WTC11 (cell line): ENCODE results near the gene MOB1B. TPM values are rescaled to one million over a fixed set of nuclear protein-coding genes. Genes with fewer than 3 reads are reported as not detected.

Experiments
- ATAC-seq: fragments of 200-7000 bp; cut with Tn5 transposase; 2 replicates; pipeline ENCODE4 v1.10.0; 2021; ENCODE audit warnings: mild to moderate bottlenecking, moderate library complexity
- CTCF ChIA-PET: fragments of 300-600 bp; sonication (Branson Sonifier 250); formaldehyde crosslinking; loops from one replicate; lab custom pipeline; 2021; ENCODE audit warnings: antibody characterized with exemption; lab: Charles Lee
- POLR2A ChIA-PET: fragments of 350-600 bp; sonication (Branson Sonifier 250); formaldehyde crosslinking; loops from one replicate; lab custom pipeline; 2021; ENCODE audit warnings: antibody characterized with exemption; lab: Charles Lee
- DNase-seq: peaks from one replicate; pipeline ENCODE4 v3.0.0; 2021; ENCODE audit warnings: low spot score
- H3K27ac Mint-ChIP-seq: 2 replicates; pipeline ENCODE4 v1.8.0; 2021; ENCODE audit warnings: mixed read lengths
- H3K27me3 Mint-ChIP-seq: 2 replicates; pipeline ENCODE4 v1.8.0; 2021; ENCODE audit warnings: low read depth, mild to moderate bottlenecking, moderate library complexity, mixed read lengths
- H3K36me3 Mint-ChIP-seq: 2 replicates; pipeline ENCODE4 v1.8.0; 2021; ENCODE audit warnings: mixed read lengths
- H3K4me1 Mint-ChIP-seq: 2 replicates; pipeline ENCODE4 v1.8.0; 2022; ENCODE audit warnings: mixed read lengths
- H3K4me3 Mint-ChIP-seq: 2 replicates; pipeline ENCODE4 v1.8.0; 2021; ENCODE audit warnings: mild to moderate bottlenecking, moderate library complexity, mixed read lengths
- H3K9me3 Mint-ChIP-seq: 2 replicates; pipeline ENCODE4 v1.8.0; 2021; ENCODE audit warnings: mixed read lengths
- AR ChIP-seq: fragments of 250-450 bp; sonication (Bioruptor Pico); IDR thresholded peaks from 2 replicates; pipeline ENCODE4 v1.9.0; 2021; ENCODE audit warnings: mild to moderate bottlenecking
- ATF1 ChIP-seq: sonication (generic); formaldehyde crosslinking; IDR thresholded peaks from 2 replicates; pipeline ENCODE4 v1.8.1; 2023; ENCODE audit warnings: mild to moderate bottlenecking, moderate library complexity, missing genetic modification reagents
- ESRRA ChIP-seq: sonication (generic); formaldehyde crosslinking; IDR thresholded peaks from 2 replicates; pipeline ENCODE4 v1.8.1; 2022; ENCODE audit warnings: mild to moderate bottlenecking, missing genetic modification reagents, borderline replicate concordance
- ETV6 ChIP-seq: sonication (generic); formaldehyde crosslinking; IDR thresholded peaks from 2 replicates; pipeline ENCODE4 v1.8.1; 2022; ENCODE audit warnings: mild to moderate bottlenecking, missing genetic modification reagents
- GTF2I ChIP-seq: fragments of 250-450 bp; sonication (Bioruptor Pico); conservative IDR thresholded peaks from 2 replicates; pipeline ENCODE4 v1.4.0; 2021; ENCODE audit warnings: mild to moderate bottlenecking
- HMGA2 ChIP-seq: fragments of 250-450 bp; sonication (Bioruptor Pico); IDR thresholded peaks from 2 replicates; pipeline ENCODE4 v1.4.0; 2021; ENCODE audit warnings: mild to moderate bottlenecking, moderate library complexity
- JUN ChIP-seq: sonication (generic); formaldehyde crosslinking; IDR thresholded peaks from 2 replicates; pipeline ENCODE4 v1.8.0; 2023; ENCODE audit warnings: mild to moderate bottlenecking, missing genetic modification reagents
- KAT7 ChIP-seq: sonication (generic); formaldehyde crosslinking; IDR thresholded peaks from 2 replicates; pipeline ENCODE4 v1.8.1; 2023; ENCODE audit warnings: missing genetic modification reagents, mild to moderate bottlenecking, borderline replicate concordance
- MYBL2 ChIP-seq: sonication (generic); formaldehyde crosslinking; IDR thresholded peaks from 2 replicates; pipeline ENCODE4 v1.8.1; 2023; ENCODE audit warnings: mild to moderate bottlenecking, moderate library complexity, missing genetic modification reagents
- NR3C1 ChIP-seq: sonication (generic); formaldehyde crosslinking; conservative IDR thresholded peaks from 2 replicates; pipeline ENCODE4 v1.8.1; 2023; ENCODE audit warnings: low read depth, mild to moderate bottlenecking, missing genetic modification reagents
- PRRX2 ChIP-seq: fragments of 250-450 bp; sonication (Bioruptor Pico); IDR thresholded peaks from 2 replicates; pipeline ENCODE4 v1.8.0; 2021; ENCODE audit warnings: mild to moderate bottlenecking
- RELA ChIP-seq: sonication (generic); formaldehyde crosslinking; IDR thresholded peaks from 2 replicates; pipeline ENCODE4 v1.8.1; 2022; ENCODE audit warnings: missing genetic modification reagents, mild to moderate bottlenecking, borderline replicate concordance
- RORB ChIP-seq: fragments of 250-450 bp; sonication (Bioruptor Pico); IDR thresholded peaks from 2 replicates; pipeline ENCODE4 v1.9.0; 2021; ENCODE audit warnings: mild to moderate bottlenecking
- TEAD4 ChIP-seq: sonication (generic); formaldehyde crosslinking; IDR thresholded peaks from 2 replicates; pipeline ENCODE4 v1.8.0; 2022; ENCODE audit warnings: mild to moderate bottlenecking, missing genetic modification reagents
- ZNF121 ChIP-seq: sonication (generic); formaldehyde crosslinking; IDR thresholded peaks from 2 replicates; pipeline ENCODE4 v1.8.0; 2023; ENCODE audit warnings: missing genetic modification reagents
- ZNF263 ChIP-seq: sonication (generic); formaldehyde crosslinking; IDR thresholded peaks from 2 replicates; pipeline ENCODE4 v1.8.1; 2022; ENCODE audit warnings: low read depth, mild to moderate bottlenecking, moderate library complexity, missing genetic modification reagents
- total RNA-seq: library from RNA; stranded (reverse); gene quantifications from 3 replicates; pipeline ENCODE4 v1.2.3, GENCODE V29; 2021
- TF ChIP-seq, protein P1 (sequence below): sonication (generic); formaldehyde crosslinking; conservative IDR thresholded peaks from 2 replicates; pipeline ENCODE4 v1.8.1; 2022; ENCODE audit warnings: mild to moderate bottlenecking, missing genetic modification reagents
- TF ChIP-seq, protein P2 (sequence below): sonication (generic); formaldehyde crosslinking; IDR thresholded peaks from 2 replicates; pipeline ENCODE4 v1.8.1; 2022; ENCODE audit warnings: mild to moderate bottlenecking, moderate library complexity, missing genetic modification reagents
- TF ChIP-seq, protein P3 (sequence below): fragments of 250-450 bp; sonication (Bioruptor Pico); IDR thresholded peaks from 2 replicates; pipeline ENCODE4 v1.9.0; 2021; ENCODE audit warnings: mild to moderate bottlenecking
- TF ChIP-seq, protein P4 (sequence below): sonication (generic); formaldehyde crosslinking; conservative IDR thresholded peaks from 2 replicates; pipeline ENCODE4 v1.8.1; 2023; ENCODE audit warnings: mild to moderate bottlenecking, low read depth, missing genetic modification reagents, moderate library complexity

MOB1B gene
- total RNA-seq, 1 experiment from 2014 or later = 28.0 TPM

DNA sequence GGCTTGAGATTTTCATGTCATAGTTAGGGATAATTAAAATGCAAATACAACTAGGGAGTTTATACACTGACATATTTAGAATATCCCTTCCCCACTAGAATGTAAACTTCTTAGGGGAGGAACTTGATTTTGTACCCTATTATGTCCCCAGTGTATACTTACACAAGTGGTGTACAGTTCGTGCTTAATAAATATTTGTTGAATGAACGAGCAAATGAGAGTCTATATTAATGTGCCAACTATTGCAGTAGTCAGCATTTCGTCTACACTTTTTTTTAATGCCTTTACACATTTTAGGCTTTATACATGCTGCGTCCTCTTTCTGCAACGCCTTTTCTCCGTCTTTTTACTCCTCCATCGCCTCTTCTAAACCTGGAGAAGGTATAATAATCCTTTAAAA is 8.4 kb upstream of the MOB1B start:
- H3K36me3 Mint-ChIP-seq = no peaks in the 10 kb centered on the region
- no peaks in the 10 kb centered on the region for H3K4me1 Mint-ChIP-seq
- no peak for TF ChIP-seq AR (CRISPR knock-in tag)
- TF ChIP-seq GTF2I (CRISPR knock-in tag) = no peak
- TF ChIP-seq KAT7 = no peak
- TF ChIP-seq ETV6 = no peak
- TF ChIP-seq ESRRA = no peak
- no peak for TF ChIP-seq MYBL2 (CRISPR knock-in tag)
- TF ChIP-seq HMGA2 = no peak
- TF ChIP-seq JUN (CRISPR knock-in tag) = no peak
- TF ChIP-seq TEAD4 (CRISPR knock-in tag) = no peak
- TF ChIP-seq PRRX2 (CRISPR knock-in tag) = no peak
- no peak for TF ChIP-seq ZNF121 (CRISPR knock-in tag)
- no peak for TF ChIP-seq NR3C1 (CRISPR knock-in tag)
- no peak for TF ChIP-seq RORB
- no peak for TF ChIP-seq ZNF263
- TF ChIP-seq, protein P1, sequence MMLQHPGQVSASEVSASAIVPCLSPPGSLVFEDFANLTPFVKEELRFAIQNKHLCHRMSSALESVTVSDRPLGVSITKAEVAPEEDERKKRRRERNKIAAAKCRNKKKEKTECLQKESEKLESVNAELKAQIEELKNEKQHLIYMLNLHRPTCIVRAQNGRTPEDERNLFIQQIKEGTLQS (CRISPR knock-in tag) = no peak
- TF ChIP-seq RELA = no peak
- TF ChIP-seq, protein P2, sequence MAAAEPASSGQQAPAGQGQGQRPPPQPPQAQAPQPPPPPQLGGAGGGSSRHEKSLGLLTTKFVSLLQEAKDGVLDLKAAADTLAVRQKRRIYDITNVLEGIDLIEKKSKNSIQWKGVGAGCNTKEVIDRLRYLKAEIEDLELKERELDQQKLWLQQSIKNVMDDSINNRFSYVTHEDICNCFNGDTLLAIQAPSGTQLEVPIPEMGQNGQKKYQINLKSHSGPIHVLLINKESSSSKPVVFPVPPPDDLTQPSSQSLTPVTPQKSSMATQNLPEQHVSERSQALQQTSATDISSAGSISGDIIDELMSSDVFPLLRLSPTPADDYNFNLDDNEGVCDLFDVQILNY (CRISPR knock-in tag) = no peak
- TF ChIP-seq, protein P3, sequence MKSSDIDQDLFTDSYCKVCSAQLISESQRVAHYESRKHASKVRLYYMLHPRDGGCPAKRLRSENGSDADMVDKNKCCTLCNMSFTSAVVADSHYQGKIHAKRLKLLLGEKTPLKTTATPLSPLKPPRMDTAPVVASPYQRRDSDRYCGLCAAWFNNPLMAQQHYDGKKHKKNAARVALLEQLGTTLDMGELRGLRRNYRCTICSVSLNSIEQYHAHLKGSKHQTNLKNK = no peak
- TF ChIP-seq ATF1 (CRISPR knock-in tag) = no peak
- ChIA-PET POLR2A (interaction anchor here (1.1 kb wide), 1 partner anchor 8 kb away, joined by 3 read pairs; the partner anchor contains the start of gene MOB1B), CTCF (interaction anchor here (0.9 kb wide), 1 partner anchor 40 kb away, joined by 5 read pairs; no protein-coding TSS in a partner anchor)
- no peak overlapping the region for H3K27ac Mint-ChIP-seq
- H3K27me3 Mint-ChIP-seq = no peaks in the 10 kb centered on the region
- H3K9me3 Mint-ChIP-seq = peaks cover 6% of the 10 kb centered on the region; the same call in 1 of the 2 replicates
- H3K4me3 Mint-ChIP-seq = no peak overlapping the region
- DNase-seq (no peak), ATAC-seq (no peak)

DNA sequence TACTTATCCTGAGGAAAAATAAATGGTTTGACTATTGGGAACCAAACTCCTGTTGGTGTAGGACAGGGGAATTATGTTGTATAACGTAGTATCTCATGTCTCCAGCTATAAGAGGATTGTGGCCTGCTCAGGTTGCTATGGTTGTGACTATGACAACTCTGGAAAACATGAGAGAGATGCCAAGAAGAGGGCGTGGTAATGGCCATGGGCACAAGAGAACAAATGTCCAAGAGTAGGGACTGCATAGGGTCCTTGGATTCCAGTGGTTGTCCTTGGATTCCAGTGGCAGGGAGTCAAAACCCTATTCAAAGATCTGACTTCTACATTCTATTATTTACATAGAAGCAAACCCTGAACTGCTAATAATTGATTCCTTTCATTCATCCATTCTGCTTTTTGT is 6.8 kb upstream of the MOB1B start:
- DNase-seq (no peak), ATAC-seq (no peak)
- no peak overlapping the region for H3K27ac Mint-ChIP-seq
- TF ChIP-seq, protein P4, sequence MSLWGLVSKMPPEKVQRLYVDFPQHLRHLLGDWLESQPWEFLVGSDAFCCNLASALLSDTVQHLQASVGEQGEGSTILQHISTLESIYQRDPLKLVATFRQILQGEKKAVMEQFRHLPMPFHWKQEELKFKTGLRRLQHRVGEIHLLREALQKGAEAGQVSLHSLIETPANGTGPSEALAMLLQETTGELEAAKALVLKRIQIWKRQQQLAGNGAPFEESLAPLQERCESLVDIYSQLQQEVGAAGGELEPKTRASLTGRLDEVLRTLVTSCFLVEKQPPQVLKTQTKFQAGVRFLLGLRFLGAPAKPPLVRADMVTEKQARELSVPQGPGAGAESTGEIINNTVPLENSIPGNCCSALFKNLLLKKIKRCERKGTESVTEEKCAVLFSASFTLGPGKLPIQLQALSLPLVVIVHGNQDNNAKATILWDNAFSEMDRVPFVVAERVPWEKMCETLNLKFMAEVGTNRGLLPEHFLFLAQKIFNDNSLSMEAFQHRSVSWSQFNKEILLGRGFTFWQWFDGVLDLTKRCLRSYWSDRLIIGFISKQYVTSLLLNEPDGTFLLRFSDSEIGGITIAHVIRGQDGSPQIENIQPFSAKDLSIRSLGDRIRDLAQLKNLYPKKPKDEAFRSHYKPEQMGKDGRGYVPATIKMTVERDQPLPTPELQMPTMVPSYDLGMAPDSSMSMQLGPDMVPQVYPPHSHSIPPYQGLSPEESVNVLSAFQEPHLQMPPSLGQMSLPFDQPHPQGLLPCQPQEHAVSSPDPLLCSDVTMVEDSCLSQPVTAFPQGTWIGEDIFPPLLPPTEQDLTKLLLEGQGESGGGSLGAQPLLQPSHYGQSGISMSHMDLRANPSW (CRISPR knock-in tag) = no peak
- H3K27me3 Mint-ChIP-seq = no peaks in the 10 kb centered on the region
- ChIA-PET POLR2A (no interaction called here), CTCF (no interaction called here)
- no peaks in the 10 kb centered on the region for H3K4me1 Mint-ChIP-seq
- H3K4me3 Mint-ChIP-seq = no peak overlapping the region
- no peaks in the 10 kb centered on the region for H3K36me3 Mint-ChIP-seq
- H3K9me3 Mint-ChIP-seq = peaks cover 6% of the 10 kb centered on the region; the same call in 1 of the 2 replicates
